H9 (cell line): ENCODE data around the gene SH3BGR. TPM values are rescaled to one million over a fixed set of nuclear protein-coding genes. Genes with fewer than 3 reads are reported as not detected.

ENCODE experiments used
- DNase-seq: peaks from one replicate; pipeline ENCODE4 v3.0.0-alpha.2; 2017
- H2AFZ ChIP-seq: one replicate; pipeline ENCODE4 v1.6.1; 2013; ENCODE audit warnings: mild to moderate bottlenecking, low read length, control low read depth, moderate library complexity
- H2AK5ac ChIP-seq: 2 replicates; pipeline ENCODE4 v1.6.1; 2013; ENCODE audit warnings: low read length, control low read depth, mixed read lengths; ENCODE audit not compliant: insufficient read length
- H2BK120ac ChIP-seq: one replicate; pipeline ENCODE4 v1.6.1; 2013; ENCODE audit warnings: low read depth, mild to moderate bottlenecking, low read length, control low read depth, inconsistent platforms; ENCODE audit not compliant: poor library complexity, severe bottlenecking
- H2BK12ac ChIP-seq: 2 replicates; pipeline ENCODE4 v1.6.1; 2013; ENCODE audit warnings: low read length, control low read depth, mixed read lengths, low read depth; ENCODE audit not compliant: insufficient read length
- H2BK15ac ChIP-seq: 2 replicates; pipeline ENCODE4 v1.6.1; 2013; ENCODE audit warnings: low read depth, low read length, control low read depth
- H2BK20ac ChIP-seq: one replicate; pipeline ENCODE4 v1.6.1; 2013; ENCODE audit warnings: low read depth, mild to moderate bottlenecking, low read length, control low read depth, inconsistent platforms; ENCODE audit not compliant: poor library complexity, severe bottlenecking
- H2BK5ac ChIP-seq: 2 replicates; pipeline ENCODE4 v1.6.1; 2013; ENCODE audit warnings: low read length, control low read depth, mixed read lengths; ENCODE audit not compliant: insufficient read length
- H3K14ac ChIP-seq: 2 replicates; pipeline ENCODE4 v1.6.1; 2013; ENCODE audit warnings: low read length, control low read depth; ENCODE audit not compliant: insufficient read depth
- H3K18ac ChIP-seq: 2 replicates; pipeline ENCODE4 v1.6.1; 2013; ENCODE audit warnings: low read depth, mild to moderate bottlenecking, mixed read lengths, low read length, control low read depth; ENCODE audit not compliant: insufficient read length
- H3K23ac ChIP-seq: 2 replicates; pipeline ENCODE4 v1.6.1; 2013; ENCODE audit warnings: low read length, control low read depth, mixed read lengths, low read depth; ENCODE audit not compliant: insufficient read length
- H3K23me2 ChIP-seq: 2 replicates; pipeline ENCODE4 v1.6.1; 2013; ENCODE audit warnings: low read depth, mild to moderate bottlenecking, mixed read lengths, low read length, control low read depth; ENCODE audit not compliant: insufficient read length, poor library complexity, severe bottlenecking
- H3K27ac ChIP-seq: 2 replicates; pipeline ENCODE4 v1.5.1; 2013; ENCODE audit warnings: low read length, control low read depth, mixed read lengths, low read depth; ENCODE audit not compliant: insufficient read length
- H3K27me3 ChIP-seq: 2 replicates; pipeline ENCODE4 v1.6.1; 2013; ENCODE audit warnings: low read length, control low read depth, inconsistent platforms; ENCODE audit not compliant: insufficient read depth
- H3K4ac ChIP-seq: 2 replicates; pipeline ENCODE4 v1.6.1; 2013; ENCODE audit warnings: low read depth, mild to moderate bottlenecking, control low read depth, inconsistent platforms, low read length, moderate library complexity
- H3K4me1 ChIP-seq: 2 replicates; pipeline ENCODE4 v1.6.1; 2013; ENCODE audit warnings: low read length, control low read depth, inconsistent platforms; ENCODE audit not compliant: insufficient read depth
- H3K4me2 ChIP-seq: 2 replicates; pipeline ENCODE4 v1.6.1; 2013; ENCODE audit warnings: low read length, control low read depth, mixed read lengths; ENCODE audit not compliant: insufficient read length, insufficient read depth
- H3K56ac ChIP-seq: 2 replicates; pipeline ENCODE4 v1.6.1; 2013; ENCODE audit warnings: low read depth, mild to moderate bottlenecking, mixed read lengths, low read length, control low read depth; ENCODE audit not compliant: insufficient read length
- H3K79me1 ChIP-seq: 2 replicates; pipeline ENCODE4 v1.6.1; 2013; ENCODE audit warnings: low read depth, mild to moderate bottlenecking, moderate library complexity, low read length, control low read depth, inconsistent platforms; ENCODE audit not compliant: insufficient read depth, poor library complexity, severe bottlenecking
- H3K79me2 ChIP-seq: 2 replicates; pipeline ENCODE4 v1.6.1; 2013; ENCODE audit warnings: low read length, control low read depth, inconsistent platforms; ENCODE audit not compliant: insufficient read depth
- H3K9ac ChIP-seq: 2 replicates; pipeline ENCODE4 v1.6.1; 2013; ENCODE audit warnings: low read length, control low read depth, mixed read lengths; ENCODE audit not compliant: insufficient read length; ENCODE audit errors: extremely low read depth
- H3K9me3 ChIP-seq: one replicate; pipeline ENCODE4 v1.6.1; 2013; ENCODE audit warnings: low read depth, low read length, inconsistent platforms; ENCODE audit not compliant: control insufficient read depth
- H3T11ph ChIP-seq: one replicate; pipeline ENCODE4 v1.6.1; 2013; ENCODE audit warnings: mild to moderate bottlenecking, low read length, control low read depth, inconsistent platforms
- H4K20me1 ChIP-seq: one replicate; pipeline ENCODE4 v1.6.1; 2013; ENCODE audit not compliant: control insufficient read depth, insufficient read length, insufficient read depth
- H4K5ac ChIP-seq: 2 replicates; pipeline ENCODE4 v1.6.1; 2013; ENCODE audit warnings: low read depth, mild to moderate bottlenecking, mixed read lengths, low read length, control low read depth; ENCODE audit not compliant: insufficient read length
- H4K8ac ChIP-seq: replicated peaks from 2 replicates; pipeline ENCODE4 v1.6.1; 2013; ENCODE audit warnings: low read length, control low read depth, mixed read lengths, low read depth; ENCODE audit not compliant: insufficient read length
- H4K91ac ChIP-seq: 2 replicates; pipeline ENCODE4 v1.6.1; 2013; ENCODE audit warnings: low read depth, mild to moderate bottlenecking, moderate library complexity, mixed read lengths, low read length, control low read depth; ENCODE audit not compliant: insufficient read length
- H3K27ac Mint-ChIP-seq, 3 experiments: 2 replicates in 2 of 3; 3 replicates in 1 of 3; pipeline ENCODE4 v1.8.0; 2020 to 2021; ENCODE audit warnings: mixed read lengths in 3 of 3, mild to moderate bottlenecking in 1 of 3, moderate library complexity in 1 of 3
- H3K27me3 Mint-ChIP-seq: 2 replicates; pipeline ENCODE4 v1.8.0; 2021; ENCODE audit warnings: low read depth, mild to moderate bottlenecking, moderate library complexity, mixed read lengths
- H3K36me3 Mint-ChIP-seq, 3 experiments: 2 replicates in 2 of 3; 3 replicates in 1 of 3; pipeline ENCODE4 v1.8.0; 2020 to 2021; ENCODE audit warnings: low read depth in 3 of 3, mixed read lengths in 3 of 3; ENCODE audit not compliant: insufficient read depth in 1 of 3
- H3K4me1 Mint-ChIP-seq, 2 experiments: 2 replicates each; pipeline ENCODE4 v1.8.0; 2020; ENCODE audit warnings: mixed read lengths in 2 of 2
- H3K4me3 Mint-ChIP-seq, 2 experiments: 2 replicates in 1 of 2; 3 replicates in 1 of 2; pipeline ENCODE4 v1.8.0; 2020 to 2021; ENCODE audit warnings: mild to moderate bottlenecking in 2 of 2, mixed read lengths in 2 of 2, moderate library complexity in 1 of 2
- H3K9me3 Mint-ChIP-seq, 2 experiments: 2 replicates in 1 of 2; 3 replicates in 1 of 2; pipeline ENCODE4 v1.8.0; 2020; ENCODE audit warnings: mild to moderate bottlenecking in 2 of 2, mixed read lengths in 2 of 2, moderate library complexity in 1 of 2
- WGBS: extraction: QIAGEN DNeasy Blood & Tissue Kit; methylation state at CpG from one replicate; pipeline ENCODE4 v1.1.7; 2013; ENCODE audit warnings: missing lambda C conversion rate, low lambda C conversion rate, mixed read lengths; ENCODE audit not compliant: insufficient read length; ENCODE audit errors: extremely low coverage; 5-methylcytosine and 5-hydroxymethylcytosine counted together
- total RNA-seq: library from RNA; stranded (reverse); gene quantifications from 2 replicates; pipeline ENCODE4 v1.2.1, GENCODE V29; 2021
- TF ChIP-seq, protein P1 (sequence below): fragments of 200-600 bp; sonication (generic); conservative IDR thresholded peaks from 3 replicates; pipeline ENCODE4 v1.8.0; 2021; ENCODE audit warnings: antibody characterized with exemption, mild to moderate bottlenecking

Gene SH3BGR
- total RNA-seq, 1 experiment from 2014 or later = 2.9 TPM

DNA sequence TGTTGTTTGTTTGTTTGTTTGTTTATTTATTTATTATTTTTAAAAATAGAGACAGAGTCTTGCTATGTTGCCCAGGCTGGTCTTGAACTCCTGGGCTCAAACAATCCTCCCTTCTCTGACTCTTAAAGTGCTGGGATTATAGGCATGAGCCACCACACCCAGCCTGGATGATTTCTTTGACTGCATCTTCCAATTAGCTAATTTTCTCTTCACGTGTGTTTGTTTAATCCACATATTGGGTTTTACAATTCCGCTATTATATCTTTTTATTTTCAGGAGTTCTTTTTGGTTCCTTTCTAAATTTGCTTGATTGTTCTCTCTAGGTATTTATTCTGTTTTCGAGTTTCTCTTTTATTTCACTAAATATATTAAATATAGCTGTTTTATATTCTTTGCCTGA, 19.8 kb downstream of the SH3BGR start:
- H2BK15ac ChIP-seq = no peak overlapping the region
- H4K91ac ChIP-seq = no peak overlapping the region
- H2BK5ac ChIP-seq = no peak overlapping the region
- no peak overlapping the region for H3K23ac ChIP-seq
- H3K27ac Mint-ChIP-seq = no peak overlapping the region
- no peak overlapping the region for H2AK5ac ChIP-seq
- no peaks in the 10 kb centered on the region for H3K79me2 ChIP-seq
- H3K9me3 ChIP-seq = no peaks in the 10 kb centered on the region
- no peak overlapping the region for H2AFZ ChIP-seq
- no peak overlapping the region for H3K4ac ChIP-seq
- H3K14ac ChIP-seq = no peak overlapping the region
- H3K27me3 Mint-ChIP-seq = no peaks in the 10 kb centered on the region
- H3K4me2 ChIP-seq = no peak overlapping the region
- H3K9me3 Mint-ChIP-seq = no peaks in the 10 kb centered on the region
- no peak overlapping the region for H2BK20ac ChIP-seq
- no peaks in the 10 kb centered on the region for H3K79me1 ChIP-seq
- H3T11ph ChIP-seq = no peak overlapping the region
- no peak overlapping the region for H2BK120ac ChIP-seq
- TF ChIP-seq, protein P1, sequence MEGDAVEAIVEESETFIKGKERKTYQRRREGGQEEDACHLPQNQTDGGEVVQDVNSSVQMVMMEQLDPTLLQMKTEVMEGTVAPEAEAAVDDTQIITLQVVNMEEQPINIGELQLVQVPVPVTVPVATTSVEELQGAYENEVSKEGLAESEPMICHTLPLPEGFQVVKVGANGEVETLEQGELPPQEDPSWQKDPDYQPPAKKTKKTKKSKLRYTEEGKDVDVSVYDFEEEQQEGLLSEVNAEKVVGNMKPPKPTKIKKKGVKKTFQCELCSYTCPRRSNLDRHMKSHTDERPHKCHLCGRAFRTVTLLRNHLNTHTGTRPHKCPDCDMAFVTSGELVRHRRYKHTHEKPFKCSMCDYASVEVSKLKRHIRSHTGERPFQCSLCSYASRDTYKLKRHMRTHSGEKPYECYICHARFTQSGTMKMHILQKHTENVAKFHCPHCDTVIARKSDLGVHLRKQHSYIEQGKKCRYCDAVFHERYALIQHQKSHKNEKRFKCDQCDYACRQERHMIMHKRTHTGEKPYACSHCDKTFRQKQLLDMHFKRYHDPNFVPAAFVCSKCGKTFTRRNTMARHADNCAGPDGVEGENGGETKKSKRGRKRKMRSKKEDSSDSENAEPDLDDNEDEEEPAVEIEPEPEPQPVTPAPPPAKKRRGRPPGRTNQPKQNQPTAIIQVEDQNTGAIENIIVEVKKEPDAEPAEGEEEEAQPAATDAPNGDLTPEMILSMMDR = no peak
- H2BK12ac ChIP-seq = no peak overlapping the region
- H4K8ac ChIP-seq = no peak overlapping the region
- H3K4me1 Mint-ChIP-seq = peaks cover 22 to 29% of the 10 kb centered on the region in 2 experiments
- no peak overlapping the region for H3K27ac ChIP-seq
- no peaks in the 10 kb centered on the region; the same call in 1 of the 2 replicates for H3K4me1 ChIP-seq
- no peak overlapping the region for H4K5ac ChIP-seq
- no peaks in the 10 kb centered on the region for H4K20me1 ChIP-seq
- H3K18ac ChIP-seq = no peak overlapping the region
- no peaks in the 10 kb centered on the region for H3K27me3 ChIP-seq
- peaks cover 0 to 5% (median 2%) of the 10 kb centered on the region in 3 experiments; a peak in 3 of 7 replicates for H3K36me3 Mint-ChIP-seq
- no peak for DNase-seq
- no peak overlapping the region for H3K4me3 Mint-ChIP-seq
- H3K56ac ChIP-seq = no peak overlapping the region
- H3K23me2 ChIP-seq = no peaks in the 10 kb centered on the region
- WGBS = no CpG with 5 or more reads among the region's 3 CpGs
- H3K9ac ChIP-seq = no peak overlapping the region
